ENCODE data around the gene BIRC3.
A peak's percentile ranks its signal among the peaks of the same experiment; 100 is the strongest.
"Not testable (repeated sequence)": the region's sequence is repeated elsewhere in the genome, so short reads cannot be mapped to it uniquely, and the experiment has no call there.

Gene BIRC3

DNA sequence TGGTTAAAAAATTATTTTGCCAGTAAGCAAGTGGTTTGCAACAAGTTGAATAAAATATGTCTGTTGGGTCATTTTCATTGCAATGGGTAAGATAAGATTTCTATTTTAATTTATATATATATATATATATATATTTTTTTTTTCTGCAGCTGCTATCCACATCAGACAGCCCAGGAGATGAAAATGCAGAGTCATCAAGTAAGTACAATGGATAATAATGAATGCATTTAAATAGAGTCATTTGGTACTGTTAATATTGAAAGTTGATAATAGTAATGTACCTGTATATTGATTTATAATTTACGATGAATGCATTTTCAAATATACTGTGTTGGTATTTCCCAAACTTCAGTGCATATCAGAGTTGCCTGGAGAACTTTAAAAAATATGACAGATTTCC is 11.5 kb downstream of the BIRC3 start:
- DNase-seq = no peak

DNA sequence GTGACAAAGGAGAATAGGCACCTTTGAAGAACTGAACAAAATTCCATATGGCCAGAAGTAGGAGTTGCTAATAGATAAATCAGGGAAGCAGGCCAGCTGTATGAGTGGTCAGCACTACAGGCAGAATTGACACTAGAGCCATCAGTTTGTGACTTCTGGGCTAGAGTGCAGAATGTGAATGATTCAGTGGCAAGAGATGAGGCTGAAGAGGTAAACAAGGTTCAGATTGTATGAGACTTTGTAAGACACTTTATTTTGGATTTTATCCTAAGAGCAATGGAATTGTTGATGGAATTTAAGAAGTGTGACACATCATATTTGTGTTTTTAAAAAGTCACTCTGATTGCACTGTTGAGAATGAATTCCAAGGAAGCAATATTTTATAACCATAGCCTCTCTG is 12.9 kb downstream of the BIRC3 start:
- no peak for DNase-seq

DNA sequence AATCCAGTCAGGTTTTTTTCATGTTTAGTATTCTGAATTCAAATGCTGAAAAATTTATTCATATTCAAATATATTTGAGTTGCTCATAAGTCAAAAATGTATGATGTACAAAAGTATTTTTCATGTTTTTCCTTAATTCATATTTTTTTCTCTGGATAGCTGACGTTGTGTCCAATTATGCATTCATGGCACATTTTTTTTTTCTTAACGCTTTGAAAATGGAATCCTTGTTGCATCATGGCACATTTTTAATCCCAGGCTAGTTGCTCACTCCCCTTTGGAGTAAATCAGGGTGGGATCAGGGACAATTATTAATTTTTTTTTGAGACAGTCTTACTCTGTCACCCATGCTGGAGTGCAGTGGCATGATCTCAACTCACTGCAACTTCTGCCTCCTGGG is 14.1 kb downstream of the BIRC3 start:
- DNase-seq = no peak

DNA sequence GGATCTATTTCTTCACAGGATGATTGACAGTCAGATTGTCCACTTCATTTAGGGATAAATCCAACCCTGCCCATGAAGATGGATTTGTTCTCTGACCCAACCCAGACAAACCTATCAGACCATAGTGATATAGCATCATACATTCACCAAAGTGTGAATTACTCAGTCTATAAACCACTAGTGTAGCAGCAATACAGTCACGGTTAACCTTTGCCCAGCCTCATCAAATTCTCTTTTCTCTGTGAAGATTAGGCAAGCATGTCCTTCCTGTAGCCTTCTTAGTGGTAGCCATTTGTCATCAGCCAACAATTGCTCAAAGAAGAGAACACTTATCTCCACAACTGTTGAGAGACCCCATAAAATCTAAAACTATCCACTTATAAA is 15.3 kb downstream of the BIRC3 start:
- no peak for DNase-seq

DNA sequence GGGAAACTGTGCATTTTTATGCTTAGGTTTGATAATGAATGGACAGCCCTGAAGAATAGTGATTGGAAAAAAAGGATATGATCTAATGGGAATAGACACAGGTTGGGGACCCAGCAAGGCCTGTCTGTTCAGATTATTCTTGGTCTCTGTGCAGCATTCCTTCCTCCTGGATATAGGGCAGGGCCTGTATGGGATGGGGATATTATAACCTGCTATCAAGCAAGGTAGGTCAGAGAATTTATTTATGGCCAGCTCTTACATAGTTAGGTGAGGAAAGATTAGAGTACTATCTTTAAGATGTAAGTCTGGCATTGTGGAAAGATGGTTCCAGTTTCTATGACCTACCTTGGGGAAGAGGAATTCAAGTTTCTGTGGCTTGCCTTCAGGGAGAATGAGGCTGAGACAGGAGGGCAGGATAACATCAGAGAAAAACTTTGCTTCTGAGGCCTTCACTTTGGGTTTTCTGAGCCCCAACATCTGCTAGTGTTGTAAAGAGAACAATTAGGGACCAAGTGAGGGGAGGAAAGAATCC is 21.3 kb downstream of the BIRC3 start:
- no peak for DNase-seq

DNA sequence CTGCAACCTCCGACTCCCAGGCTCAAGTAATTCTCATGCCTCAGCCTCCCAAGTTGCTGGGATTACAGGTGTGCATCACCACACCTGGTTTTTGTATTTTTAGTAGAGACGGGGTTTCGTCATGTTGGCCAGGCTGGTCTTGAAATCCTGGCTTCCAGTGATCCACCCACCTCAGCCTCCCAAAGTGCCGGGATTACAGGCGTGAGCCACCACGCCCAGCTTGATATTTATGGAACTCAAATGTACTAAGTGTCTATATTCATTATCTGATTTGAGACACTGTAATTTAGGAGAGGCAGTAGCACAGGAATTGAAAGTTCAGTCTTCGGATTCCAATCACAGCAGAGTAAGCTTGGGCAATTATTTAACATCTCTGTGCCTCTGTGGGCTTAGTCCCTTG is 24.0 kb downstream of the BIRC3 start:
- not testable (repeated sequence) for DNase-seq

DNA sequence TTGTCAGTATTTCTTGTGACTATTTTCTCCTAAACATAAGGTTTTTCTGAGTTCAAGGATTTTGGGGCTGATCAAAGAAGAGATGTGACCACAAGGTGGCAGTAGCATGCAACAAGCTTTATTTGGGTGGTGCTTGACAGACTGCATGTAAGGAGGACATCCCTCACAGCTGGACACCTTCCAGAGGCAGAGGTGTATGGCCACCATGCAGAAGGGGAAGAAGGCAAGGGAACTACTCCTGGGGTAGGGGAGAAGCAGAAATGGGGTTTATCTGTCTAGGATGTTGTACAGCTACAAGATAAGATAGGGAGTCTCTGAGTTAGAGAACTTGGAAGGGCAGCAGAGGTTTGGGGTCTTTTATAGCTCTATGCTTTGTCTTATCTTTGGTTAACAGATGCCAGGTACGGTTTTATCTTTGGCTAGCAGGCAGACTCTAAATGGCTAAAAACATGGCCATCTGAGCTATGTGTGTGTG is 24.6 kb downstream of the BIRC3 start:
- DNase-seq = peak; percentile 95

DNA sequence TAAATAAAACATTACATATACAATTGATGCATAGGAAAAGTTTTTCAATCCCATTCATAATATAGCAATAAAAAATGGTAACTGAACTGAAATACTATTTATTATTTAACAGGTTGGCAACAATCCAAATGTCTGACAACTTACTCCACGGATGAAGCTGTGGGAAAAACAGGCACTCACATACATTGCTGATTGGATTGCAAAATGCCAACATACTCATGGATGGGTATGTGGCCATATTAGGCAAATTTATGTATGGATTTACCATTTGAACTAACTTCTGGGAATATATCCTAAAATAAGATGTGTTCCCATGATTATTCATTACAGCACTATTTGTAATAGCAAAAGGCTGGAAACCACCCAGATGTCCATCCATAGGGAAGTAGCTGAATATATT is 26.5 kb downstream of the BIRC3 start:
- no peak for DNase-seq

DNA sequence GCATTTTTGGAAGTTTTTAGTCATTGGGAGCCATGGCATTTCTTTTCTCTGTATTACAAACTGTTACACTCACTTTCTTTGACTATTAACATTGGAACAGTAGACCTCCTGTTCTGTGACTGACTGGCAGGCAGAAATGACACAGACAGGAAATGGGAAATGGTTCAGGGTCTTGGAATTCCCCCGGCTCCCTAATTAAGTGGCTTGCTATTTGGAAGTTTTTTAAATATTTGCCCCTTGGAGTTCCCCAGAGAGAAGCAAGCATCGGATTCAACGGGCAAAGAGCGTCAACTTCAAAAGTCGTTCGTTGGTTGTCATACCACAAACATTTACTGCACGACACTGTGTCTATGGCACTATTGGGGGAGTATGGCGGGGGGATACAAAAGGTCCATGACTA is 28.6 kb downstream of the BIRC3 start:
- no peak for DNase-seq

DNA sequence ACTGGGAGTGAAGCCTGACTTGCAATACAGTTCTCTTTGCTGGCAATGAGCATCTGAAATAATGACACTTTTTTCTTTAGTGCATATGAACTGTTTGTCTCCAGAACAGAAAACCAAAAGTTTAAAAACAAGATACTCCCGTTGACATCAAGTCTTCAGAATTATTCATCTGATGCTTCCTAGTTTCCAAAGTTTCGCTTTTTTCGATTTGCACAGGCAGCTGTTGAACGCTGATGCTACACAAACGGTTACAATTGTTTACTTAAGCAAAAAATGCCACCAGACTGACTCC is 29.1 kb downstream of the BIRC3 start:
- no peak for DNase-seq

DNA sequence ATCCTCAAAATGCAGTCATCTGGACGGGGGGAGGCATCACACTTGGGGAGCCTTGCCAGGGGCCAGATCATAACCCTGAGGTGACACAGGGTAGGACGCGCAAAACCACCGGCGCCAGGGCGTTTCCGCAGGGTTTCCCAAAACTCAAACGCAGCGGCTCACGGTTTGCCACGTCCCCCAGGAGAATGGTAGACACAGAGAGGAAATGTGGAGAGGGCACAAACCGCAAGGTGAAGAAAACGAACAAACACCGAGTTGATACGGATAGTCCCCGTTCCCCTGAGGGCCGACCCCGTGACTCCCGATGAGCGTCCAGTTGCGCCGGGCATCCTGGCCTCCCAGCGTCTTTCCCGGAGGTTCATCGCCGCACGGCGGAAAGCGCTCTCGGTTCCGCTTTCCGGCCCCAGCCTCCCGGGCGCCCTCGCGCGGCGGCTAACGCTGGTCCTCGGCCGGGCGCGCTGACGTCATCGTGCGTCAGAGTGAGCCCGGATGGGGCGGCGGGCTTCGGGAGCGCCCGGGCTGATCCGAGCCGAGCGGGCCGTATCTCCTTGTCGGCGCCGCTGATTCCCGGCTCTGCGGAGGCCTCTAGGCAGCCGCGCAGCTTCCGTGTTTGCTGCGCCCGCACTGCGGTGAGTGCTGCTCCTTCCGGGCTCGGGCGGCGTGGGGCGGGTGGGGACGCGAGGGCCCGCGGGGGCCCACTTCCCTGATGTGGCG is 29.6 kb downstream of the BIRC3 start, which contains the start of gene BIRC2:
Gene BIRC2 (plus strand): TSS at position 467 of the 714 bp plus-strand sequence. CDS start 2,641 bp downstream, outside the sequence.
- peak; percentile 99 for DNase-seq

DNA sequence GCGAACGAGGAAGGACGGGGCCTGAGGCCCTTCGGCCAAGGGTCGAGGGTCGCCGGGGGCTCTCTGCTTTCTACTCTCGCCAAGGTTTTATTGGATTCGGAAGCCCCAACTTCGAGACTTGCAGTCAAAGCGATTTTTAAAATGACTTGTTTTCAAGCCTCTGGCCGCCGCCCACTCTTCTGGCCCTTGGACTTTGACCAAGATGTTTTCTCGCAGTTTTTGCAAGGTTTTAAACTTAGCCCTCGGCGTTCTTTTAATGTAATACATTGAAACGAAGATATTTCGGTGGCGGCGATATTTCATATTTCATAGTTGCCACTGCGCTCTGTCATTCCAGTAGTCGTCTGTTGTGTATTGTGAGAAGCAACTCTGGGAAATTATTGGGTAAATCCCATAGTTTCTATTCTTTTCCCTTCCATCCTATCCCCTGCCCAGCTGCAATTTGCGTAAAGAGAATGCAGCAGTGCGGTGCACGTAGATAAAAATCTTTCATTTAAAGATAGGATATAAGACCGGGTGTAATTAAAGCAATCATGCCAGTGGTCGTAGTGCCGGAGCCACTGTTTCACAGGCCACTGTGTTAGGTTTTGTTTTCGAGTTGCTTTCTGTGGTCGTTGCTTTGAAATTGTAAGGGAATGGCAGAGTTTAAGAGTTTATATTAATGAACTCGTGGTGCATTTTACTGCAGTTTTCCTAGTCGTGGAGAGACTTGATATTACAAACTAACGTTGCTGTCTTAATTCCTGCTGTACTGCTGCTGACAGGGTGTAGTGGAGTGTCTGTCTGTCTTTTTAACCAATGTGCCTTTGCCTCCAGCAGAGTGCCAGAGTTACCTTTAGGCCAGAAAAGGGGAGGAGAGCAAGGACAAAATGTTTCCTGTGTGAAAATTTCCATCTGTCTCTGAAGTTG is 30.4 kb downstream of the BIRC3 start:
- DNase-seq = peak; percentile 60

DNA sequence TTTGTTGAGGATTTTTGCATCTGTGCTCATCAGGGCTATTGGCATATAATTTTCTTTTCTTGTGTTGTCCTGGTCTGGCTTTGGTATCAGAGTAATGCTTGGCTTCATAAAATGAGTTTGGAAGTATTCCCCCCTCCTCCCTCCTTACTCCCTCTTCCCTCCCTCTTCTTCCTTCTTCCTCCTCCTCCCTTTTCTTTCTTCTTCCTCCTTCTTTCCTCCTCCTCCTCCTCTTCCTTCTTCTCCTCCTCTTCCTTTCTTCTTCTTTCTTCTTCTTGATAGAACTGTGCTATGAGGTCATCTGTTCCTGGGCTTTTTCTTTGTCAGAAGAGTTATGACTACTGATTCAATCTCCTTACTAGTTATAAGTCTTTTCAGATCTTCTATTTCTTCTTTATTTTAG is 39.8 kb downstream of the BIRC3 start:
- DNase-seq = no peak

DNA sequence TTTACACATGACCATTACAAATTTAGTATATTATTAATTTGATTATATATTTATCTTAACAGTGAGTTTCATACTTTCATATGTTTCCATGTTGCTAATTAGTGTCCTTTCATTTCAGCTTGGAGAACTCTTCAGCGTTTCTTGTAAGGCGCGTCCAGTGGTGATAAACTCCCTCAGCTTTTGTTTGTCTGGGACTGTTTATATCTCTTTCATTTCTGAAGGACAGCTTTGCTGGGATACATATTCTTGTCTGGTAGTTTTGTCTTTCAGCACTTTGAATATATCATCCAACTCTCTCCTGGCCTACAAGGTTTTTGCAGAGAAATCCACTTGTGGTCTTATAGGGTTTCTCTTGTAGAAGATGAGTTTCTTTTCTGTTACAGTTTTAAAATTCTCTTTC is 42.1 kb downstream of the BIRC3 start:
- DNase-seq = no peak

DNA sequence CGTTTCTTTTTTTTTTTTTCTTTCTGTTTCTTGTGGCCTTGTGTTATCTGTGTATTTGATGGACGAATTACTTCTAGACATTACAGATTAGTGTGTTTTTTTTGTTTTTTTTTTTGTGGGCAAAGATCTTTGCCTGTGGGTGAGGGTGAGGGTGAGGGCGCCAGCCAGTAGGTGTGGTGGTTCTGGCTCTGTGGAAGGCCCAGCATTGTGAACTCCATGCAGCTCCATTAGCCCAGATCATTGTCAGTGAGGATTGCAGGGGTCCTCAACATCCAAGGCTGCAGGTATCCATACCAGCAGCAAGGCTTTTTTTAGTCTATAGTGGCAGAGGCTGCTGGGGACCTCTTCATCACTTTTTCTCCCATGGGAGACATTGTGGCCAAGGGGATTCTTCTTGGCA is 43.4 kb downstream of the BIRC3 start:
- DNase-seq = no peak

DNA sequence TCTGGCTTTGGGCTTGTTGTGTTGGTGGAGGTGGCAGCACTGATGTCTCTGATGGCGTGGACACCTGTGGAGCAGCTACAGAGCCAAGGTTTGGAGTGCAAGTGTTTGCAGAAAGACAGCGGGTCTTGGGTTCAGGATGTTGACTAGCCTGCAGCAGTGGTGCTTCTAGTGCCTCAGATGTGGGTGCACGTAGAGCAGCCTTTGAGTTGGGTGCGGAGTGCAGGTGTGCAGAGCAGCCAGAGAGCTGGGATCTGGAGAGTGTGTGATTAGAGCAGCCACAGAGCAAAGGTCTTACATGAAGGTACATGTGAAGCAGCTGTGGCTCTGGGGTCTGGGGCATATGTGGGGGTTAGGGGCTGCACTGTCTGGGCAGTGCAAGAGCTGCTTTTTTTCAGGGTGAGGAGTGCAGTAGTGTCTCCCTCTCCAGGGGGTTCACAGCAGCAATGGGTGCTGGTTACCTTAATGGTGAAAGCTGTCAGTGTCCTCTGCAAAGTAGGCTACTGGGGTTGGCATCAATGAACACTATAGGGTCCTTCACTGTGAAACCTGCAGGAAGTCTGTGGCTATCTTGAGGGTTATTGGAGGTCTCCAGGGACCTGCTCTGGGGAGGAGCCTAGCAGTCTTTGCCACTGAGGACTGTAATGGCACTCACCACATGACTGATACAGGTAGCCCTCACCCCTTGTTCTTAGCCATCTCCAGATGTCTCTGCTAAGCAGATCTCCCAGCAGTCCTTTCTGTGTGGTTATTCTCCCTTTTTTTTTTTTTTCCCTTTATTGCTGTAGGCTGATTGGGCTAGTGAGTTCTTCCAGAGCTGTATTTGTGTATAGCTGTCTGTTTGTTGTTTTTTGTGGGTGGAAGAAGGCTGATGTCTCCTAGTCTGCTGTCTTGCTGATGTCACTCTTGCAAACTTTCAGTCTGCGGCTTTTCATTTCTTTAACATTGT is 44.1 kb downstream of the BIRC3 start:
- DNase-seq = no peak

DNA sequence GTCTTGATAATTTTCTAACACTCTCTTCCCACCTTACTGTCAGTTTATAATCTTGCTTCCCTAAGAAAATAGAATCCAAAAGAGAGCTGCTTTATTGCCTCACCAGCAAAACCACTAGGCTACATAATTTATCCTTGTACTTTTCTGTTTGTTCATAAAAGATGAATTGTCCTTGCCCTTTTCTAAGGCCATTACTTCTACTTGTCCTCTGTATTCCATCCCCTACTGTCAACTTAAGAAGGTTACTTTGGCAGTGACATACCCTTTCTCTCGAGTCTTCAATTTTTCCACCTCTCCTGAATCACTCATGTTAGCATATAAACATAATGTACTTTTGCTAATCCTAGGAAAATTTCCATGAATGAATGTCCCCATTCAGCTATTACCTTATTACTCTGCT is 47.7 kb downstream of the BIRC3 start:
- no peak for DNase-seq

DNA sequence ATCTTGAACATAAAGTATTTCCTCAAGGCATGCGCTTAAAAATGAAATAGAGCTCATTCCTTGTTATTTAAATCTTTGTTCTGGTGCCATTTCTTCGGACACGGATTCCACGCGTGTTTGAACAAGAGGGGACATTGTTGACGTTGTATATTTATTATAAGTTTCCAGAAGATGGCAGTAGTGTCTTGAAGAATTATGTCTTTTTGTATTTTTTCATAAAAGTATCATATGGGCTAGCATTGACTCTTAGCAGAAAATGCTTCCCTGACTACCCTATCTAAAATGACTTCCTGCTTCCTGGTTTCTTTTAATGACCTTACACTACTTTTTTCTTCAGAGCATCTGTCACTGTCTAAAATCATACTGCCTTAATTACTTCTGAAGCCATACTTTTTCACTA is 50.1 kb downstream of the BIRC3 start:
- peak; percentile 58 for DNase-seq

DNA sequence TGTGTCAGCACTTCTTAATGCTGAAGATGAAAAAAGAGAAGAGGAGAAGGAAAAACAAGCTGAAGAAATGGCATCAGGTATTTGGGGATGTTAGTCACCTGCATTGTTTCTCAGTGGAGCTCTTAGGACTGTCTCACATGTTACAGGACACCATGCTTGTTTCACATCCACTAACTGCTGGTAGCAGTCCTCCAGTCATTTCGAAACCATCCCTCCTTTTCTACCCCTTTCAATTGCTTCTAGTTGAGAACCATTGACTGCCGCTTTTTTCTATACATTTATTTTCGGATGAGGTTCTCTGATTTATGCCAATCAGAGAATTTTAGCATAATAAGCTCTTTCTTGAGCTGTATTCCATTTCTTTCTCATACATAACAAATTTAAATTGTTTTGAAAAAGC is 51.2 kb downstream of the BIRC3 start:
- DNase-seq = no peak

DNA sequence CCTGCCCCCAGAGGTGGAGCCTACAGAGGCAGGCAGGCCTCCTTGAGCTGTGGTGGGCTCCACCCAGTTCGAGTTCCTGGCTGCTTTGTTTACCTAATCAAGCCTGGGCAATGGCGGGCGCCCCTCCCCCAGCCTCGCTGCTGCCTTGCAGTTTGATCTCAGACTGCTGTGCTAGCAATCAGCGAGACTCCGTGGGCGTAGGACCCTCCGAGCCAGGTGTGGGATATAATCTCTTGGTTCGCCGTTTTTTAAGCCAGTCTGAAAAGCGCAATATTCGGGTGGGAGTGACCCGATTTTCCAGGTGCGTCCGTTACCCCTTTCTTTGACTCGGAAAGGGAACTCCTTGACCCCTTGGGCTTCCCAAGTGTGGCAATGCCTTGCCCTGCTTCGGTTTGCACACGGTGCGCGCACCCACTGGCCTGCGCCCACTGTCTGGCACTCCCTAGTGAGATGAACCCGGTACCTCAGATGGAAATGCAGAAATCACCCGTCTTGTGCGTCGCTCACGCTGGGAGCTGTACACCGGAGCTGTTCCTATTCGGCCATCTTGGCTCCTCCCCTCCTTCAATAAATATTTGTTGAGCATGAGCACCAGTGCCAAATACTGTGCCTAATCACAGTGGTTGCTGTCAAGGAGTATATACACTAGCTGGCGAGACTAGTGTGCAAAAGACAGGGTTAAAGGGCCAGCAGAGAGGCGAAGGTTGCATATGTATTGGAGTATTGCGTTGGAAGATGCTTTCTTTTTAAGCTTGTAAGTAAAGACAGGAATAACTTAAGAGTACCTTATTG is 57.5 kb downstream of the BIRC3 start:
- peak; percentile 80 for DNase-seq

DNA sequence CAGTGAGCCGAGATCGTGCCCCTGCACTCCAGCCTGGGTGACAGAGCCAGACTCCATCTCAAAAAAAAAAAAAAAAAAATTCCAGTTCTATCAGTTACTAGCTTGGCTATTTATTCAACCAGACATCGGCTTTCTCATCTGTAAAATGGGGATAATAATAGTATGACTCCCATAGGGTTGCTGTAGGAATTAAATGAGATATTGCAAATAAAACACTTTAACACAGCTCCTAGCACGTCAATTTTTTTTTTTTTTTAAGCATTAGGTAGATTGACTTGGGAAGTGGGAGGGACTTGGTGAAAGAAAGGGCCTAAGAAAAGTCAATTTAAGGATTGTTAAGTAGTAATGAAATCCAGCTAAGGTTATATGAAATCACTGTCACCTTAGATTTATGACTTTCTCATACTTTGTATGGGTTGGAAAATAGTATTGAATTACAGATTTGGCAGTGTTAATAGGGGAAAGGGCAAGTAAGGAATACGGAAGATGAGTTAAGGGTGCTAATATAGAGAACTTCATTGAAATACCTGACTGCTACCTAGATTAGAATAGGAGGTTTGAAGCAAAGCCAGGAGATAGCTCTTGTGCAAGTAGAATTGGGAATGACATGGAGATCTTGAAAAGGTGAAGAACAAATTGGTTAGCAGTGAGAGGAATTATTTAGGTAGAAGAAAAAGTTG is 58.6 kb downstream of the BIRC3 start:
- no peak for DNase-seq
